GM18499 (cell line): Measurements from ENCODE around the gene RAI14.
A peak's percentile ranks its signal among the peaks of the same experiment; 100 is the strongest.

Experiments used
- ATAC-seq: cut with Tn5 transposase; IDR thresholded peaks from one replicate; pipeline ENCODE4 v1.9.1; 2021; ENCODE audit warnings: moderate number of reproducible peaks; ENCODE audit not compliant: insufficient read depth, unreplicated experiment

Gene RAI14

GRCh38 chr5:34838785-34839714 lies 182.9 kb downstream of the RAI14 start, which contains the start of gene TTC23L:
TSS of gene TTC23L (plus strand) at chr5:34839164. CDS start at chr5:34840672, 1,508 bp downstream.
- ATAC-seq: peak; percentile 89

DNA sequence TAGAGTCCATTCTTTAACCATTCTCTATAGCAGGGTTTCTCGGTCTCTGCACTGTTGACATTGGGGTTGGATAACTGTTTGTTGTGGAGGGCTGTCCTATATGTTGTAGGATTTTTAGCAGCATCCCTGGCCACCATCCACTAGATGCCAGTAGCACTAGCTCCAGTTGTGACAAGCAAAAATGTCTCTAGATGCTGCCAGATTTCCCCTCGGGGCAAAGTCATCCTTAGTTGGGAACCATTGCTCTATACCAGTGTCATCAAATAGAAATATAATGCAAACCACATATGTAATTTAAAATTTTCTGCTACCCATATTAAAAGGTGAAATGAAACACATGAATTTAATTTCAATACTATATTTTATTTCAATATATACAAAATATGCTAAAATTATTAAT lies 185.7 kb downstream of the RAI14 start:
- ATAC-seq: no peak

DNA sequence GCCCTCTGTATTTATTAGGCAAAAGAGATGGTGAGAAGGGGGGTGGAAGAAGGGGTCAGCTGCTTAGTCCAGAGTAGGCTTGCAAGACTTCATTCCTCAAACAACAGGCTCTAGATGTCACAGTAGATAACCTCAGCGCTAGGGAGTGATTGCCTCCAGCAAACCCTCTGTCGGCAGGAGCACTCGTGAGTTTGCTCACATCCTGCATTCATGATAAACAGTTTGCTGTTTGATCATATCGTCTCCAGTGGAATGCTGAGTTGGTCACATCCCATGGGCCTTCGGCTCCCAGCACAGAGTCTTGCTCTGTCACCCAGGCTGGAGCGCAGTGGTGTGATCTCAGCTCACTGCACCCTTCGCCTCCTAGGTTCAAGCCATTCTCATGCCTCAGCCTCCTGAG lies 186.4 kb downstream of the RAI14 start:
- ATAC-seq: no peak

GRCh38 chr5:34843497-34843896 lies 187.4 kb downstream of the RAI14 start:
- ATAC-seq: no peak

DNA sequence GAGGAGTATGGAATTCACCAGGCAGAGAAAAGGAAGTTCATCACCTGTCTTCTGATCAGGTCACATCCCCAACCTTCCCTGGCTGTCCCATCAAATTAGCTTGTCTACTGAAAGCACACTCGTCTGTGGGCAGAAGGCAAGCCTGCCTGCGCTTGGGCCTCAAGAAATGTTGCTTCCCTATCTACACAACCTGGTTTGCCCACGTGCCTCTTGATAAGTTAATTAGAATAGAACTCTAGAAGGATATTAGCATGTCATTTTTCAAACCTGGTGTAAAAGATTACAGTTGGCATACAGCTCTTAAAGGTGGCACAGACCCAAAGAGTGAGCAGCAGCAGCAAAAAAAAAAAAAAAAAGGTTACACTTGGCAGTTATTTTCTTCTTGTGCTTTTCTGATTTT lies 188.0 kb downstream of the RAI14 start:
- ATAC-seq: no peak

DNA sequence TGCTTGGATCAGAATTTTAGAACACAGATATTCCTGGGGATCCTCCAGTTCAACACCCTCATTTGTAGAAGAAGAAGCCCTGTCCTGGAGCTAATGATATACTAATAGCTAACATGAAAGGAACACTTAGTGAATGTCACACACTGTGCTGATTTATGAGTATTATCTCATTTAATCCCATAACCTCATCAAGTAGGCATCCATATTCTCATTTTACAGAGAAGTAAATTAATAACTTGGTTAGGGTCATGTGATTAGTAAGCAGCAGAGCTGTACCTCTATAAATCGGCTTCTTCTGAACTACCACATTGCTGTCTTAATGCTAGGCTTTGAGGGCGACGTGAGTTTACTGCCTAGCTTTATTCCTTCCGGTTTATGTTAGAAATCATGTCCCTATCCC lies 188.9 kb downstream of the RAI14 start:
- no peak for ATAC-seq

GRCh38 chr5:34847056-34847455 lies 190.9 kb downstream of the RAI14 start:
- no peak for ATAC-seq

GRCh38 chr5:34847552-34847951 lies 191.4 kb downstream of the RAI14 start:
- no peak for ATAC-seq

- ATAC-seq: no peak
Observed at GRCh38 chr5:34848230-34848629, 192.1 kb downstream of the RAI14 start.

- ATAC-seq: no peak
Observed at GRCh38 chr5:34849253-34849652, 193.1 kb downstream of the RAI14 start.

- ATAC-seq: peak; percentile 98
Observed at GRCh38 chr5:34854459-34855174, 198.5 kb downstream of the RAI14 start.

- ATAC-seq: no peak
Observed at GRCh38 chr5:34857161-34857560, 201.0 kb downstream of the RAI14 start.

- no peak for ATAC-seq
Observed at GRCh38 chr5:34857894-34858293, 201.8 kb downstream of the RAI14 start.

DNA sequence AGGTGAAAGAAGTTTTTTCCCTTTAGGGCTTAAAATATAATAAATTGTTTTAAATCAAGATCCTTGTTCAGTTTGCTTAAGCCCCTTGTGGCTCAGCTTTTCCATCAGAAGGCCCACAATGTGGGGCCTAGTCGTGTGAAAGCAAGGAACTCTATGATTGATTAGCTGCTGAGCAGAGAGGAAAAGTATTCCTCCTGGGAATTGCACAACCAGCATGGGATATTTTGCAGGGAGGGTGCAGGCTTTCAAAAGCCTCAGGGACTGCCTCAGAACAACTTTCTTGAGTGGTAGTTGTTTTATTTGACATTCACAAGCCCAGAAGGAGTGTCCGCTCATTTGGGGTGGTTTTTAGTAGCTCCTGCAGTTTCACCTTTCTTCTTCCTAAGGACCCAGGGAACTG lies 202.7 kb downstream of the RAI14 start:
- ATAC-seq: no peak

- no peak for ATAC-seq
Observed at GRCh38 chr5:34859253-34859652, 203.1 kb downstream of the RAI14 start.

GRCh38 chr5:34863946-34864345 lies 207.8 kb downstream of the RAI14 start:
- ATAC-seq: no peak

- no peak for ATAC-seq
Observed at GRCh38 chr5:34865091-34865490, 209.0 kb downstream of the RAI14 start.

- ATAC-seq: no peak
Observed at GRCh38 chr5:34866989-34867471, 210.9 kb downstream of the RAI14 start.

DNA sequence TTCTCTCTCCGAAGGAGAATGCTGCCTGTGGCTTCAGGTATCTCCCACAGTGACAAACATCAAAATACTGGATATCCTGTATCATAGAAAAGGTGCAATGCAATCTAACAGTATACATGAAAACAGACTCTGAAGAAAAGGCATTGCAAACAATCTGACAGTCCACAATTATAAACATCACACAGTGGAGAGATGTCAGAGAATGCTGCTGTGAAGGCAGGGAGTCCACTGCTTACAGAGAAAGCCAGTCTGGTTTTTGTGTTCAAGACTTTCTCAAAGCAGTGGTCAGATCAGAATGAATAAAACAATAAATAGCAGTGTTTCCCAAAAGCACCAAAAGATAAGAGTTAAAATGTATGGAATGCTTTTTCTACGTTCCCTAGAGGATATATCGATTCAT lies 211.5 kb downstream of the RAI14 start:
- no peak for ATAC-seq

GRCh38 chr5:34868791-34869190 lies 212.7 kb downstream of the RAI14 start:
- no peak for ATAC-seq

GRCh38 chr5:34869256-34869655 lies 213.1 kb downstream of the RAI14 start:
- ATAC-seq: no peak
